ENCODE results near the gene PPP1R37. TPM values are rescaled to one million over a fixed set of nuclear protein-coding genes. Genes with fewer than 3 reads are reported as not detected.
A peak's percentile ranks its signal among the peaks of the same experiment; 100 is the strongest.

PPP1R37 gene
- total RNA-seq, 1 experiment from 2014 or later = 20.4 TPM

DNA sequence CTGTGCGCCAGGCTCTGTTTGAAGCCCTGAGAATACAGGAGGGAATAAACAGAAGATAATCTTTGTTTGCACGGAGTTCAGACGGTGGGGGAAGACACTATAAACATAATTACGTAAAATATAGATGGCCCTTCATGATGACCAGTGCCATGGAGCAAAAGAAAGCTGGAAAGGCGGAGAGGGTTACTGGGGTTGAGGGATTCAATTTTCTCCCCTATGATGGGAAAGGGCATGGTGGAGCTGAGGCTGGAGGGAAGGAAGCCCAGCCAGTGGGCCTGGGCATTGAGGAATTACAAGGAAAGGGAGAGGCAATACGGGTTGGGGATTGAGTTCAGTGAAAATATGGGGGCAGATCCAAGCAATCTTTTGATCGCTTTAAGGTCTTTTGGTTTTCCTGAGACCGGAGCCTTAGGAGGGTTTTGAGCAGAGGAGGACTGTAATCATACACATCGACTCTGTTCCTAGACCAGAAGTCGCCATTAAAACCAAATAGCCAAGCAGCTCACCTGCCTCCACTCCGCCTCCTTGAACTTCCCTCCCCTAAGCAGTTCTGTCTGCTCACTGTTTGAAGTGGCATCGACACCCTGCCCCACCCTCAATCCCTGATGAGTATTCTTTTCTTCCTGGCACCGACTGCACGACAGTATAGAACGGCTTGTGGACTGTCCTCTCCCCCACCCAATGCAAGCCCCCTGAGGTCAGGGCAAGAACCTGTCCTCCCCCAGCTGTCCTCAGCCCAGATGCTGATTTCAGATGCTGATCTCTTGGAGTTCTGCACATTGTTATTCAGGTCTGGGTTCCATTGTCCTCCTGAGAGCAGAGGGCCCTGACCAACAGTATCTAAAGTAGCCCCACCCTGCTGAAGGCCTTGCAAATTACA, 15.9 kb upstream of the PPP1R37 start:
- TF ChIP-seq CTCF (IDR thresholded peaks at IDR 0.05) (no peak), POLR2AphosphoS5 (IDR thresholded peaks at IDR 0.05; ENCODE audit: low read depth, low read length) (no peak), SIN3A (IDR thresholded peaks at IDR 0.05; ENCODE audit: borderline replicate concordance, insufficient read depth, low read depth, low read length) (no peak), TCF7L2 (IDR thresholded peaks at IDR 0.05; ENCODE audit: low read depth, low read length) (no peak)
- TF ChIP-seq, protein P1, sequence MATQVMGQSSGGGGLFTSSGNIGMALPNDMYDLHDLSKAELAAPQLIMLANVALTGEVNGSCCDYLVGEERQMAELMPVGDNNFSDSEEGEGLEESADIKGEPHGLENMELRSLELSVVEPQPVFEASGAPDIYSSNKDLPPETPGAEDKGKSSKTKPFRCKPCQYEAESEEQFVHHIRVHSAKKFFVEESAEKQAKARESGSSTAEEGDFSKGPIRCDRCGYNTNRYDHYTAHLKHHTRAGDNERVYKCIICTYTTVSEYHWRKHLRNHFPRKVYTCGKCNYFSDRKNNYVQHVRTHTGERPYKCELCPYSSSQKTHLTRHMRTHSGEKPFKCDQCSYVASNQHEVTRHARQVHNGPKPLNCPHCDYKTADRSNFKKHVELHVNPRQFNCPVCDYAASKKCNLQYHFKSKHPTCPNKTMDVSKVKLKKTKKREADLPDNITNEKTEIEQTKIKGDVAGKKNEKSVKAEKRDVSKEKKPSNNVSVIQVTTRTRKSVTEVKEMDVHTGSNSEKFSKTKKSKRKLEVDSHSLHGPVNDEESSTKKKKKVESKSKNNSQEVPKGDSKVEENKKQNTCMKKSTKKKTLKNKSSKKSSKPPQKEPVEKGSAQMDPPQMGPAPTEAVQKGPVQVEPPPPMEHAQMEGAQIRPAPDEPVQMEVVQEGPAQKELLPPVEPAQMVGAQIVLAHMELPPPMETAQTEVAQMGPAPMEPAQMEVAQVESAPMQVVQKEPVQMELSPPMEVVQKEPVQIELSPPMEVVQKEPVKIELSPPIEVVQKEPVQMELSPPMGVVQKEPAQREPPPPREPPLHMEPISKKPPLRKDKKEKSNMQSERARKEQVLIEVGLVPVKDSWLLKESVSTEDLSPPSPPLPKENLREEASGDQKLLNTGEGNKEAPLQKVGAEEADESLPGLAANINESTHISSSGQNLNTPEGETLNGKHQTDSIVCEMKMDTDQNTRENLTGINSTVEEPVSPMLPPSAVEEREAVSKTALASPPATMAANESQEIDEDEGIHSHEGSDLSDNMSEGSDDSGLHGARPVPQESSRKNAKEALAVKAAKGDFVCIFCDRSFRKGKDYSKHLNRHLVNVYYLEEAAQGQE (IDR thresholded peaks at IDR 0.05; ENCODE audit: insufficient read depth in 1 of 2, low read depth in 2 of 2, low read length in 1 of 2) = no peak
- Histone ChIP-seq H3K9me3 (ENCODE audit: control insufficient read depth, insufficient read depth, low read depth, low read length) (no peaks in the 10 kb centered on the region), H3K4me3 (ENCODE audit: low read depth in 2 of 2, low read length in 2 of 2) (peak overlapping the region; percentile 53 to 66), H3K27me3 (ENCODE audit: control insufficient read depth, insufficient read depth, low read length) (no peaks in the 10 kb centered on the region), H3K4me1 (ENCODE audit: control insufficient read depth, insufficient read depth, low read length) (peaks cover 18% of the 10 kb centered on the region), H3K36me3 (ENCODE audit: control insufficient read depth, insufficient read depth, low read length) (peaks cover 4% of the 10 kb centered on the region; the same call in 1 of the 2 replicates), H3K27ac (ENCODE audit: low read length) (peak overlapping the region; percentile 82)
- ChIA-PET CTCF (no interaction called here), POLR2A (no interaction called here)
- ATAC-seq (no peak), DNase-seq (ENCODE audit: low read depth, low spot score) (no peak)
- in situ Hi-C loops (cut with HindIII; ENCODE audit: low pct_unique_long_range_greater_than_20kb, low sequenced_read_pairs) (no loop called here), intact Hi-C loops (cut with micrococcal nuclease; ENCODE audit: unreplicated experiment) (no loop called here)
- no TSS peak for BruUV-seq (replicated peaks)

GRCh38 chr19:45078390-45079062, 14.5 kb upstream of the PPP1R37 start:
- Histone ChIP-seq H3K27me3 (ENCODE audit: control insufficient read depth, insufficient read depth, low read length) (no peaks in the 10 kb centered on the region), H3K4me3 (ENCODE audit: low read depth in 2 of 2, low read length in 2 of 2) (peak overlapping the region; percentile 95 to 96), H3K9me3 (ENCODE audit: control insufficient read depth, insufficient read depth, low read depth, low read length) (no peaks in the 10 kb centered on the region), H3K27ac (ENCODE audit: low read length) (peak overlapping the region; percentile 91), H3K4me1 (ENCODE audit: control insufficient read depth, insufficient read depth, low read length) (peaks cover 18% of the 10 kb centered on the region), H3K36me3 (ENCODE audit: control insufficient read depth, insufficient read depth, low read length) (peaks cover 4% of the 10 kb centered on the region; the same call in 1 of the 2 replicates)
- TF ChIP-seq TCF7L2 (IDR thresholded peaks at IDR 0.05; ENCODE audit: low read depth, low read length) (no peak), SIN3A (IDR thresholded peaks at IDR 0.05; ENCODE audit: borderline replicate concordance, insufficient read depth, low read depth, low read length) (no peak), CTCF (IDR thresholded peaks at IDR 0.05) (no peak), POLR2AphosphoS5 (IDR thresholded peaks at IDR 0.05; ENCODE audit: low read depth, low read length) (no peak)
- TF ChIP-seq, protein P1 (IDR thresholded peaks at IDR 0.05; ENCODE audit: insufficient read depth in 1 of 2, low read depth in 2 of 2, low read length in 1 of 2) = no peak
- no TSS peak for BruUV-seq (replicated peaks)
- intact Hi-C loops (cut with micrococcal nuclease; ENCODE audit: unreplicated experiment) = no loop called here
- DNase-seq (ENCODE audit: low read depth, low spot score) (no peak), ATAC-seq (peak; percentile 12)
- ChIA-PET CTCF (no interaction called here), POLR2A (no interaction called here)
- in situ Hi-C loops (cut with HindIII; ENCODE audit: low pct_unique_long_range_greater_than_20kb, low sequenced_read_pairs) = no loop called here
